Fibroblast of skin of scalp (primary cell): Measurements from ENCODE around the gene CALML3.

Experiments
- DNase-seq: peaks from one replicate; pipeline ENCODE4 v3.0.0-alpha.2; 2013

The CALML3 gene

DNA sequence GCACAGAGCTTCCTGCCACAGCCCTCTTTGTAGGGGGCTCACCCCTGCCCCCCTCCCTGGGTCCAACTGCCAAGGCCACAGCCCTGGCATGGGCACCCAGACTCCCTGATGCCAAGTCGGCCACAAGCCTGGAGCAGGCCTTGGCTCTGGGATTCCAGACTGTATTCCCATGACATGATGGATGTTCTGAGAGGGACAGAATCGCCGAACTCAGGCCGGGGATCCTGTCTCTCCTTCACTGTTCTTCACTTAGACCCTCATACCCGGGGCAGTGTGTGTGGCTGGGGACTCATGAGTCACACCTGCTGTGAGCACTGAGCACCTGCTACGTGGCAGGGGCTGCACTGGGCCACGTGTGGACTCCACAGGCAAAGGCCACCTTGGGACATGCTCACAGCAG lies 33.3 kb upstream of the CALML3 start:
- DNase-seq, result no peak

- no peak for DNase-seq
These were observed 32.4 kb upstream of the CALML3 start for GRCh38 chr10:5492322-5492855.

DNA sequence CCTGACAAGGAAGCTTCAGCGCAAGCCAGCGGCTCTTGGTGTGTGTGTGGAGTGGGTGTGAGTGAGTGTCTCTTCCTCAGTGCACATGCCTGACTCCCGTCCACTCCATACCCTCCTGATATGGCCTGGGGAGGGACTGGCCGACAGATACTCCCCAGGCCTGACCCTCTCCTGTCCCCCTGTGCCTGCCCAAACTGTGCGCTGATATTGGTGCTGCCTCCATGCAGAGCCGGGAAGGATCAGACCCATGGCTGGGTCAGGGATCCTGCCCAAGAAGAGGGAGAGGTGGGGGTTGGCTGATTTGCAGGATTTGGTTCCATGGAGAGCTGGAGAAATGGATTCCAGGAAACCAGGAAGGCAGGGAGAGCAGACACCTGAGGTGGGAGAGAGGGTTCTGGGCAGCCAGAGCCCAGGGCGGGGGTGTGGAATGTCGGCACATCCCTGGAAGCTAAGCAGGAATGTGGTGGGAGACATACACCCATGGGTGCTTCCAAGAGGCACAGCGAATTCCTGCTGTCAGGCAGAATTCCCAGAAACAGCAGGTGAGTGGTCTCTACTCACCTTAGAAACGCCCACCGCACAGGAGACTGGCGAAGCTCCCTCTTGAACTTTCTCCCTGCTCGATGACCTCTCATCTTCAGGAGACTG lies 31.7 kb upstream of the CALML3 start:
- DNase-seq, result no peak

DNA sequence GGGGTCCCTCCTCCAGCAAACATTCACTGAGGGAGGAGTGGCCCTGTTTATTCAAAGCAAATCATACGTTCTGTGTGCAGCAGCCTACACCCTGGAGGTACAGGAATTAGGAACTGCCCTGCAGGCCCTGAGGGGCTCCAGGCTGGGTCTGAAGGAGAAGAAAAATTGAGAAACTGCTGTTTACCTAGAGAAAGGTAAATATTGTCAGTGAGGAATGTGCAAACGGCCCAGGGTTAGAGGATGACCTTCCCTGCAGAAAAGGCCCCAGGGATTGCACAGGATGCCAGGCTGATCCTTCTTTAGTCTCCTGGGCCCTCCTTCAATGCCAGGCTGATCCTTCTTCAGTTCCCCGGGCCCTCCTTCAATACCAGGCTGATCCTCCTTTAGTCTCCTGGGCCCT lies 31.1 kb upstream of the CALML3 start:
- no peak for DNase-seq

DNA sequence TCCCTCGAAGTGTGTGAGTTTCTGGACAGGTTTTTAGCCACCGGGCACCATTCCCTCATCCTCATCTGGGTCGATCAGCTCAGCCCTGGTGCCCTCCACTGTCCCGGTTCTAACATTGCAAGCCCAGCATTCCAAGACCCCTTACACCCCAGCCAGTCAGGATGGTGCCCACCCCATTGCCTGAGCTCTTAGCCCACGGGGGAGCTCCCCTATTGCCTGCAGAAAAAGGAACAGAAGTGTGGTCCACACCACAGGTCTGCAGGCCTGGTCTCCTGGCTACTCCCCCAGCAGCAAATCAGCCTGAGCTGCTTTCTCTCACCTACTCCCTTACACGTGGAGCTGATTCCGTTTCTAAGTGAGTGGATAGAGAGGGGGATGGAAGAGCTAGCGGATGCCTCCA lies 30.1 kb upstream of the CALML3 start:
- DNase-seq, result no peak

DNA sequence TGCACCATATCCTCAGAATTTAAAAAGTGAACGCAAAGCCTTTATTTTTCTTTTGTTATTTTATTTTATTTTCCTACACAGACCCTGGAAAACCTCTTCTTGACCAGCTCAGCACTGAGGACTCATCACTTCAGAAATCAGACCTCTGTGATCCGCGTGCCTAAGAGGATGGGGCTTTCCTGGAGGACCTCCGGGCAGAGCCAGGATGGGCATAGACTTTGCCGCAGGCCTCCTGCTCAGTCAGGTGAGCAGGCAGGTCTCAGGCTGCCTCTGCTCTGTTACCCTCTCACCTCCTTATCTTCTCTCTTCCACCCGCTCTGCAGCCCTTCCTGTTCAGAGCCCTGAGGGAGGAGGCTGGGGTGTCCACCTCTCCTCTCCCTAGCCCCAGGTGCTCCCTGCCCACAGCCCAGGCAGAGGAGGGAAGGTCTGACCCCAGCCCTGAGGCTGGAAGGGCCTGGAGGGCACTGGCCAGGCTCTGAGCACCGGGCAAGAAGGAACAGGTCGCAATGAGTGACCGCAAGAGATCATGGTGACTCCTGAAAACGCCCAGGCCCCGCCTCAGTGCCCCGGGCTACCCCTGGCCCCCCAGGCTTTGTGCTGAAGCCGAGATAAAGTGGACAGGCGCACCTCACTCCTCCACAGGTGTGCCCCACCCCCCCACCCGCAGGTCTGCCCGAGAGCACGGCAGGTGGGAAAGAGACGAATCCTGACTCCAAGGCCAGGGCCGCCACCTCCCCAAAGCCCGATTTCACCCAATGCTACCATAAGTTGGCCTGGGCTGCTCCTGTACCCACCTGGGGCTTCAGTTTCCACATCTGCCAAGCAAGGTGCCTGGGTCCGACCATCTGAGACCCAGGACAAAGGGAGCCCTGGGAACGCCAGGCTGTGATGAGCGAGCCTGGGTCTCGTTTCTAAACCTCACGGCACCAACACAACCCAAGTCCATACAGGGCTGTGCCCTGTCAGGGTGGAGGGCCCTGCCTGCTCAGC lies 28.2 kb upstream of the CALML3 start:
- no peak for DNase-seq

DNA sequence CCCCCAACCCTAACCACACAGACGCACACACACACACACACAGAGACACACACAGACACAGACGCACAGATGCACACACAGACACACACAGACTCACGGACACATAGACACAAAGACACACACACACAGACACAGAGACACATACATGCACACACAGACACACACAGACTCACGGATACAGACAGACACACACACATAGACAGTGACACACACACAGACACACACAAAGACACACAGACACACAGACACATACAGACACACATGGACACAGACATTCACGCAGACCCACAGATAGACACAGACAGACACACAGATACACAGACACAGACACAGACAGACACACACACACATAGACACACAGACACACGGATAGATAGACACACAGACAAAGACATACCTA lies 27.5 kb upstream of the CALML3 start:
- DNase-seq, result no peak

GRCh38 chr10:5497948-5498730 lies 26.6 kb upstream of the CALML3 start:
- no peak for DNase-seq

- no peak for DNase-seq
These were observed 25.8 kb upstream of the CALML3 start for GRCh38 chr10:5498791-5499492.

GRCh38 chr10:5499493-5500140 lies 25.1 kb upstream of the CALML3 start, which contains the start of gene CALML5:
Gene CALML5 (minus strand): TSS chr10:5499570. CDS start chr10:5499438, 132 bp downstream.
- no peak for DNase-seq

- no peak for DNase-seq
These were observed 24.5 kb upstream of the CALML3 start for GRCh38 chr10:5500162-5500670.

DNA sequence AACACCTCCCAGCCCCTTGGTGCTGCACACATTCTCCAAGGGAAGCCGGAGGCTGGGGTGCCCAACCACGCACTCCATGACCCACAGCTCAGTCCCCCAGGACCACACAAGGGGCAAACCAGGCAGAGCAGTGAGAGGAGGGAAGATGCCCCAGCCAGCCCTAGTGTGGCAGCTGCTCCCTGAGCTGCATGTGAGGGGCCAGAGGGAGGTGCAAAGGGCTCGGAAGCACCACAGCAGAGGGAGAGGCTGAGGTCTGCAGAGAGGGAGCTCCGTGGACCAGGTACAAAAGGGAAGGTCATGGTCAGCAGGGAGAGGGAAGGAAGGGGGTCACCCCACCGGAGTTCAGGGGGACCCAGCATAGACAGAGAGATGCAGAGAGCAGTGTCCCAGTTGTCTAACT lies 23.9 kb upstream of the CALML3 start:
- no peak for DNase-seq

DNA sequence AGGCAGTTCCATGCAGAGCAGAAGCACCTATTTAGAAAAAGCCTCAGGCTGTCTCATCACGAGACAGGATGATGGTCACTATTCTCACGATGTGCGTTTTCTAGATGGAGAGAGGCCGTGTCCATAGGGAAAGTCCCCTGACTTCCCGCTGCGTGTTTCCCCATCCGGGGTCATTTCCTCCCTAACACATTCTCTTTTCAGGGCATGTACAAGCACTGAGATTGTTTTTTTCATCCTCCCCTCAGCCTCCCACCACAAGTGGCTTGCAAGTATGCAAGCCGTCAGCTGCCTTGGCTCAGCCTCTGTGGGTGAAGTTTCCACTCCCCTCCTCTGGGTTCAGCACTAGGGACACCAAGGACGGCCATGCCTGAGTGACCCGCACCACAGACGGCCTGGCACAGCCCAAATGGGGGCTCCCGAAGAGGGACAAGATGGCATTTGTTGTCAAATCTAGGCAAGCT lies 22.7 kb upstream of the CALML3 start:
- DNase-seq, result no peak

- DNase-seq, result no peak
These were observed 21.9 kb upstream of the CALML3 start for GRCh38 chr10:5502571-5503476.

GRCh38 chr10:5503477-5503835 lies 21.3 kb upstream of the CALML3 start:
- DNase-seq, result no peak

DNA sequence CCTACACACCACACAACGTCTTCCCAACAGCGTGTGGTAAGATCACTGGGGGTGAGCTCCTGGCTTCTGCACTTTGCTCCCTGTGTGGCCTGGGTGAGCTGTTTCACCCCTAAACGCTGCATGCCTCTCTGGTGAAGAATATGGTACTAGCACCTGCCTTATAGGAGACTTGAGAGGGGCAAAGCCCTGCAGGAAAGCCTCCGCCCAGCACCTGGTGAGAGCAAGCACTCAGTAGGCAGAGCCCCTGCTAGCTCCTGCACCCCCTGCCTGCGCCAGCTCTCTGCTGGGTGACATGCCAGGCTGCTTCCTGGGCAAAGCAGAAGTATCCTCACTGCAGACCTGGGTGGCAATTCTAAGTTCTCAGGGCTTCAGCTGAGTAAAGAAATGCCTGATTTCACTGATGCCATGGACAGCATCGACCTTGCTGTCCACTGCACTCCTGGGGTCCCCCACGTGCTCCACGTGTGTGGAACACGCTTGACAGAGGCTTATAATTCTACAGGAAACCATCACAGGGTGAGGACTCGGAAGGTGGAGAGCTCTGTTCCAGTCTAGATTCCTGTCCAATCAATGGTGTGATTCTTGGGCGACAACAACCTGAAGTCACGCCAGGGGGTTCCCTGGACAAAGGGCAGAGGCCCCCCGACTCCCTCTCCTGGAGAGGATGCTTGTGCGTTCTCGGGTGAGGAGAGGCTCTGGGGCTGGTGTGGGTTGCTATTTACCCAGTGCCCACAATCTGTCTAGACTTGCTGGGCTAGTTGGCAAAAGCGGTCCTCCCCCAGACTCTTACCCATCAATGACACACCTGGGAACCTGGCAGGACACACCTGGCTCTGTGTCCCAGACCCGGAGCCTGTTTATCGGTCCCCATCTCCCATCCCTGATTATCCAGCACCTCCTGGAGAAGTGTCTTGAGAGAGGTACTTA lies 20.4 kb upstream of the CALML3 start:
- DNase-seq, result no peak

DNA sequence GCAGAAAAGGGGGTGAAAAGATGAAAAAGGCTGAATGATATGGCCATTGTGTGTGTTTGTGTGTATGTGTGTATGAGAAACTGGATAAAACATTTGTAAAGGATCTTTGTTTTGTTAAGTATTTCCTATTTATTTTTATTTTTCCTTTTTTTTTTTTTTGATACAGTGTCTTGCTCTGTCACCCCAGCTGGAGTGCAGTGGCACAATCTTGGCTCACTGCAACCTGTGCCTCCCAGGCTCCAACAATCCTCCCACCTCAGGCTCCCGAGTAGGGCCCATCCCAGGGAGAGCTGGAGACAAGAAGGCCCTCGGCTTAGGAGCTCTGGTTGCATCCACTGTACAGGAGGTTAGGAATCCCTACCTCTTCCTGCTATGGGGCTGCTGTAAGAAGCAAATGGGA lies 18.5 kb upstream of the CALML3 start:
- no peak for DNase-seq

DNA sequence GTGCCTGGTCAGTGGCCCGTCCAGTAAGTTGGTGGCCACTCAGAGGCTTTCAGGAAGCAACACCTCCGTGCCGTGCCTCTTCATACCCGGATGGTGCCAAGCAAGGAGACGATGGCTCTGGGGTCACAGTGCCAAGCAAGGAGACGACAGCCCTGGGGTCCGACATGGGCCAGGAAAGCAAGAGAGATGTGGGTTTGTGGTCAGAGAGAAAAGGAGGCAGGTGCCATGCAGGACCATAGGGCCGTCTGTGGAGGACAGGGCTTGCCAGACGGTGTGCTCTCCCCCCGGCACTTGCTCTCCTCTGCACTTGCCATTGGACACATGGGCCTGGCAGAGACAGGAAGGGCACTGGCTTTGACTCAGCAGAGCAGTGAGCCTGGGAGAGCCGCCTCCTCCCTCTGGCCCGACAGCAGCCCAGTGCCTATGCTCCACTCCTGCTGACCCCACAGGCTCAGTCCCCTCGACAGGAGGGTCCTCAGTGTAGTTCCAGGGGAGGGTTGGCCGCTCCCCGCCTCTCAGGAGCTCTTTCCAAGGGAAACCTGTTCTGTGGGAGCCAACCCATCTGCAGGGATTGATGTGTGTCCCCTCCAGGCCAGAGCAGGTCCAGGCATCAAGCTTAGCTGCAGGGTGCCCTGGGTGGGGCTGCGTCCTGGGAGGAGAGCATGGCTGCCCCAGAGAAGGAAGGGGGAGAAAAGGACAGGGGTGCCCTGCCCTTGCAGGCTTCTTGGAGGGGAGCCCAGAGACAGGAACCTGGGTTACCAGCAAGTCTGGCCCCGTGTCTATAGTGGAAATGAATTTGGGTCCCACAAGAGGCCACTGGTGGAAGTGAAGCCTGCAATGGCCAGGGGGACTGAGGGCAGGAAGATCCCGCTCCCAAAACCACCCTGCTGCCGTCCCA lies 17.8 kb upstream of the CALML3 start:
- DNase-seq, result no peak
